Measurements from ENCODE around the gene SDHAF3. TPM values are rescaled to one million over a fixed set of nuclear protein-coding genes. Genes with fewer than 3 reads are reported as not detected.
"Not testable (repeated sequence)": the region's sequence is repeated elsewhere in the genome, so short reads cannot be mapped to it uniquely, and the experiment has no call there.

The SDHAF3 gene
- total RNA-seq: 10 to 100 TPM; 15.1 to 19.2 TPM

DNA sequence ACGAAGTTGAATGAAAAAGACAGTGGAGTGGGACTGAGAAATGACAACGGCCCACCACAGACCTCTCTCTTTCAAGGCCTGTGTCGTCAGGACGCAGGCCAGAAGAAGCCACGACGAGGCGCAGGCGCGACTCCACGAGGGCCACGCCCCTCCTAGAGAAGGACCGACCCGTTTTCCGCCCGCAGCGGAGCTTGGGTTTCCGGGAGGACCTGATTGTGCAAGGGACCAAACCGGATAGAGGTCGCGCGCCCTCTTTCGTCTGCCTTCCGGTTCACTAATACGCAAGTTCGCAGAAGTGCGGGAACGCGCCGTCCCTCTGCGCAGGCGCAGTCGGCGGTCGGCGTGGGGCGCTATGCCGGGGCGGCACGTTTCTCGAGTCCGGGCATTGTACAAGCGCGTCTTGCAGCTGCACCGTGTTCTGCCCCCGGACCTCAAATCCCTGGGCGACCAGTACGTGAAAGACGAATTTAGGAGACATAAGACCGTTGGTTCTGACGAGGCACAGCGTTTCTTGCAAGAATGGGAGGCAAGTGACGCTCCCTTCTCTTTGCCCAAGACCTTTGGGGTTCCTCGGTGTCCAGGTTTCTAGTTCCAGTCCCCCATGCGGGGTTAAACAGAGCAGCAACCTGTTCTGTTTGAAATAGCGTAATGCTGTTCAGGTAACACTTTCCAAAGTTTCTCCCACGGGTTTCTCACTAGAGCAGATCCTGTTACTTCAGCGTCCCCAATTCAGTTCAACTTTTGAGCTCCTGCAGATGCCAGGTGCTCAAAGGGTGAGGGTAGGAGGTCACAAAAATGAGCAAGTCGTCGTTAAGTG is at the start of gene SDHAF3:
Gene SDHAF3 (plus strand): TSS at position 327 of the 817 bp plus-strand sequence. CDS start 26 bp downstream, at position 353.
- Mint-ChIP-seq H3K27ac (peak within 1 kb of the TSS; percentile 98), H3K36me3 (ENCODE audit: low read depth) (peaks cover 21% of the 10 kb centered on the region), H3K27me3 (no peaks in the 10 kb centered on the region), H3K9me3 (peaks cover 15% of the 10 kb centered on the region), H3K4me3 (peak within 1 kb of the TSS; percentile 89), H3K4me1 (peaks cover 42% of the 10 kb centered on the region)
- ChIA-PET CTCF (interaction anchor here (0.8 to 1.9 kb wide), 6 partner anchors 8 to 55 kb away, joined by 3 to 8 read pairs (median 3); no protein-coding TSS in a partner anchor), POLR2A (no interaction called here)
- peak; percentile 98 for DNase-seq

DNA sequence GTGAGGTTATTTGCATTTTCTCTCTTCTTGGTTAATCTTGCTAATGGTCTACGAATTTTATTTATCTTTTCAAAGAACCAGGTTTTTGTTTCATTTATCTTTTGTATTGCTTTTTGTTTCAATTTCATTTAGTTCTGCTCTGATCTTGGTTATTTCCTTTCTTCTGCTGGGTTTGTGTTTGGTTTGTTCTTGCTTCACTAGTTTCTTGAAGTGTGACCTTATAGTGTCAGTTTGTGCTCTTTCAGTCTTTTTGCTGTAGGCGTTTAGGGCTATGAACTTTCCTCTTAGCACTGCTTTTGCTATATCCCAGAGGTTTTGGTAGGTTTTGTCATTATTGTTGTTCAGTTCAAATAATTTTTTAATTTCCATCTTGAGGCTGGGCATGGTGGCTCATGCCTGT is 45.5 kb upstream of the SDHAF3 start:
- H3K4me1 Mint-ChIP-seq; DNase-seq; H3K9me3 Mint-ChIP-seq; H3K27ac Mint-ChIP-seq; POLR2A ChIA-PET; CTCF ChIA-PET; H3K4me3 Mint-ChIP-seq; H3K36me3 Mint-ChIP-seq (ENCODE audit: low read depth): not testable (repeated sequence)
- peaks cover 38% of the 10 kb centered on the region for H3K27me3 Mint-ChIP-seq

DNA sequence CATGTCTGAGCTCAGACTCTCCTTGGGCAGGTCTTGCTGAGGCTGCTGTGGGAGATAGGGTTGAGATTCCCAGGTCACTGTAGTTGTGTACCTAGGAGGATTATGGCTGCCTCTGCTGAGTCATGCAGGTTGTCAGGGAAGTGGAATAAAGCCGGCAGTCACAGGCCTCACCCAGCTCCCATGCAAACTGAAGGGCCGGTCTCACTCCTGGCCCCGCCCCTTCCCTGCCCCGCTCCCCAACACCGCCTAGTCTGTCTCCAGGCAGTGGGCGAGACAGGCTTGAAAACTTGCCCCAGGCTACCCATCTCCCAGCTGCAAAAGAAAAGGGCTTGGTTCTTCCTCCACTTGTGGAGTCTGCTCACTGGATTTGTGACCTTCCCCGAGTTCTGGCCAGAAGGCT is 41.6 kb upstream of the SDHAF3 start:
- Mint-ChIP-seq H3K27me3 (peaks cover 27% of the 10 kb centered on the region), H3K9me3 (no peaks in the 10 kb centered on the region), H3K4me3 (no peak overlapping the region), H3K27ac (no peak overlapping the region), H3K36me3 (ENCODE audit: low read depth) (no peaks in the 10 kb centered on the region), H3K4me1 (peaks cover 2% of the 10 kb centered on the region)
- POLR2A ChIA-PET: no interaction called here
- CTCF ChIA-PET: interaction anchor here (1.1 kb wide), 1 partner anchor 69 kb away, joined by 3 read pairs; no protein-coding TSS in a partner anchor
- DNase-seq: no peak

DNA sequence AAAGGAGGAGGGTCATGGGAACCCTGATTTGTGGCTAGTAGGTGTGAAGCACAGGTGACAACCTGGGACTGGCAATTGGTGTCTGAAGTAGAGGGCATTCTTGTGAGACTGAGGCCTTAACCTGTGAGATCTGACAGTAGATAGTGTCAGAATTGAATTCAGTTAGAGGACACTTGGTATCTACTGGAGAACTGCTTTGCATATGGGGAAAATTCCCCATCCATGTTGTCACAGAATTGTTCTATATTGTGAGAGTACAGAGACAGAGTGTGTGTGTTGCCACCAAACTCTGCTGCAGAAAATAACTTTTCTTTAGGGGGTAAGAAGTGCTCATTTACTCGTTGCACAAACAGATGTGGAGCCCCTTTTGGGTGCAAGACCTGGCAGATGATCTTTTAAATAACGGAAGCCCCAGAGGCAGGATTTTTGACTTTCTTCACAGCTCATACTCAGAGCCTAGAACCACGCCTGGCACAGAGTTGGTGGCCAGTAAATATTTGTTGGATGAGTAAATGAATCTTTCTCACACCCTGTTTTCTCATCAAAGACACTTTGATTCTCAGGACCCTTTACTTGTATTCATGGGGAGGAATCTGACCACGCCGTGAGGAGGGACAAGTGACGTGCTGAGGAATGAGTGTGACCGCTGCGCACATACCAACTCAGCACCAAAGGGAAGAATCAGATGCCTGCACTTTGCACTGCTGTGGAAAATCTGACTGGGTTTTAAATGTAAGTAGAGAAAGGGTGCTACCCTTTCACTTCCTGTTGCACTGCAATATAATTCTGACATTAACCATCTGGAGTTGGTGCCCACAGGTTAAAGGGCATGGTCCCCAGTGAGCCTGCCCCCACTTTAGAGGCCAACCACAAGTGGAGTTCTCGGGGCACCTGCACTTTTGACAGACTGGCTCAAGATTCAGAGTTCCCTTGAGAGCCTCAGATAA is 39.2 kb upstream of the SDHAF3 start:
- no peak for DNase-seq
- H3K4me1 Mint-ChIP-seq: no peaks in the 10 kb centered on the region
- no peak overlapping the region for H3K4me3 Mint-ChIP-seq
- CTCF ChIA-PET: no interaction called here
- peaks cover 24% of the 10 kb centered on the region for H3K27me3 Mint-ChIP-seq
- no peak overlapping the region for H3K27ac Mint-ChIP-seq
- POLR2A ChIA-PET: no interaction called here
- no peaks in the 10 kb centered on the region for H3K36me3 Mint-ChIP-seq (ENCODE audit: low read depth)
- H3K9me3 Mint-ChIP-seq: no peaks in the 10 kb centered on the region

DNA sequence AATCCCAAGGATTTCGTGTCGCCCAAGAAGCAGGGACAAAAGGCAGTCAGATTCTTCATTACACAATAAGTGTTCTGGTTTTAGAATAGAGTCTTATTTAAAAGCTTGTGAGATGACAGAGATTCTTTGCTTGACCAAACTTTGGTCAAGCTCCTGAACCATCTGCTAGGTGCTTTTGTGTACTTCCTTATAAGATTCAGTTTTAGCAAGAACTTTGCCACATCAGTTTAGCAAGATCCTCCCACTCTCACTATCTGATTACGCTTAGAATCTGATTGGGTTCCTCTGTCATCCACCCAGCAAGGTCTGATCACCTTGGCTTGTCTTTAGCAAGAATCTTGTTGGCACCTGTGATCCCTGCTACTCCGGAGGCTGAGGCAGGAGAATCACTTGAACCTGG is 38.2 kb upstream of the SDHAF3 start:
- Mint-ChIP-seq H3K36me3 (ENCODE audit: low read depth) (no peaks in the 10 kb centered on the region), H3K4me3 (no peak overlapping the region), H3K9me3 (no peaks in the 10 kb centered on the region), H3K27ac (no peak overlapping the region), H3K27me3 (peaks cover 17% of the 10 kb centered on the region), H3K4me1 (no peaks in the 10 kb centered on the region)
- ChIA-PET POLR2A (no interaction called here), CTCF (interaction anchor here (0.6 kb wide), 1 partner anchor 320 kb away, joined by 3 read pairs; no protein-coding TSS in a partner anchor)
- DNase-seq: no peak

DNA sequence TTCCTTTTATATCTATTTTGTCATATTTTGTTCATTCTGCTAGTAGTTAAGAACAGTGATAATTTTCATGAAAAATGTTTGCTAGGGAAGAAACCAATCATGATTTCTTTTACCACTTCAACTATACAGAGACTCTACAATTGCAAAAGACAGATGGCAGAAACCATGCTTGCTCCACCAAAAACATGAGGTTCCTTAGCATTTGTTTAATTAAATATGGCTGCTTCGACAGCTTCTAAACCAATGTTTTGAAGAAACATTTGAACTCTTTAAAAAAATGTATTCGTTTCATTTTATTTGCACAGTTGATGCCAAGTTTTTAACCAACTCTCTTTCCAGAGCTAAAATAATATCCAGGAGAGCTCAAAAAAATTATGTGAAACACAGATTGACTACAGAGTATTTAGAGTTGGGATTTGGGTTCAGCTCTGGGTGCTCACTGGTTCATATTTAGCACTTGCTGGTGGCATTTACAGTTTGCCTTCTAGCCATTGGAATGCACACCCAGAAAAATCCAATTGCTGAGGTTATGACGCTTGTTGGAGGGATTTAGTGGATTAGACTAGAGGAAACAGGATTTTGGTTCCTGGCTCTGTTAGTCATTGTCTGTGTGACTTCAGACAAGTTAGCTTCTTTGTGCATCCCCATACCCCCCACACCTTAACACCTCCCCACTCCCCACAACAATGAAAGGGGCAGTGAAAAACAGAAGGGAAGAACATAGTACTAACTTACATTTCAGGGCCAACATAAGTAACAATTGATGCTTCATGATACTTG is 35.8 kb upstream of the SDHAF3 start:
- CTCF ChIA-PET: no interaction called here
- no peaks in the 10 kb centered on the region for H3K9me3 Mint-ChIP-seq
- POLR2A ChIA-PET: no interaction called here
- peaks cover 17% of the 10 kb centered on the region for H3K27me3 Mint-ChIP-seq
- H3K27ac Mint-ChIP-seq: no peak overlapping the region
- no peaks in the 10 kb centered on the region for H3K36me3 Mint-ChIP-seq (ENCODE audit: low read depth)
- H3K4me1 Mint-ChIP-seq: no peaks in the 10 kb centered on the region
- no peak overlapping the region for H3K4me3 Mint-ChIP-seq
- no peak for DNase-seq

DNA sequence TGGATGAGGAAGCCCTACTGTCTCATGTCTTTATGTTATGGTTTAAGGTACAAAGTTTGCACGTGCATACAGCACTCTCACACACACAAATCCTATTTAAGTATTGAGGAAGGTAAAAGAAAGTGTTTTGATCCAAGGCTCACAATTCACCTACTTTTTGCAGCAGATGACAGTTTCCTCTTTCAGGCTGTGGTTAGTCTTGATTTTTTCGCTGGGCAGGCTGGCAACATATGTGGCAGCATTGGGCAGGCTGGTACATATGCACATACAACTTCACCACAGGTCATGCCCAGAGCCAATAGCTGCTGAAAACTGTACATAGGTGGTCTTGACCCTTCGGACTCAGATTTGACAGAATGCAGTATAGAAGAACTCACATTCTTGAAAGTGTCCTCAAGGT is 29.1 kb upstream of the SDHAF3 start:
- H3K4me1 Mint-ChIP-seq: no peaks in the 10 kb centered on the region
- POLR2A ChIA-PET: no interaction called here
- no peaks in the 10 kb centered on the region for H3K36me3 Mint-ChIP-seq (ENCODE audit: low read depth)
- CTCF ChIA-PET: interaction anchor here (0.5 kb wide), 1 partner anchor 1132 kb away, joined by 3 read pairs; no protein-coding TSS in a partner anchor
- H3K27me3 Mint-ChIP-seq: peaks cover 27% of the 10 kb centered on the region
- H3K27ac Mint-ChIP-seq: no peak overlapping the region
- H3K9me3 Mint-ChIP-seq: no peaks in the 10 kb centered on the region
- no peak overlapping the region for H3K4me3 Mint-ChIP-seq
- DNase-seq: no peak

DNA sequence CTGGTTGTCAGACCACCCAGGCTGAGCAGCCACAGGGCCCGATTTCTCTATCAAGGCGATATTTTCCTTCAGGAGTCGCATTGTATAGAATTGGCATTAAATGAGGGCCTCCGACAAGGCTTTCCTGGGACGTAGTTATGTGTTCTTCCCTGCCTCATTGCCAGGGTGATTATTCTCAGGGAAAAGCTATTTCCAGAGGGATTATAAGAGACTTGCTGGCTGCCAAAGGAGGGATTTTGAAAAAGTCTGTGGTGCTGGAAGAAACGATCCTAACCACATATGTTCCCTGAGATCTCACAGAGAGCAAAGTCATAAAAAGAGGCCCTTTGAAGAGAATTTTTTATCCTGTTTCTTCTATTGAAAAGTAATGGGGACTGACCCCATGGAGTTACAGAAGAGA is 27.7 kb upstream of the SDHAF3 start:
- no peaks in the 10 kb centered on the region for H3K9me3 Mint-ChIP-seq
- peaks cover 27% of the 10 kb centered on the region for H3K27me3 Mint-ChIP-seq
- no peak for DNase-seq
- ChIA-PET CTCF (no interaction called here), POLR2A (no interaction called here)
- no peak overlapping the region for H3K4me3 Mint-ChIP-seq
- no peaks in the 10 kb centered on the region for H3K36me3 Mint-ChIP-seq (ENCODE audit: low read depth)
- no peaks in the 10 kb centered on the region for H3K4me1 Mint-ChIP-seq
- H3K27ac Mint-ChIP-seq: no peak overlapping the region

DNA sequence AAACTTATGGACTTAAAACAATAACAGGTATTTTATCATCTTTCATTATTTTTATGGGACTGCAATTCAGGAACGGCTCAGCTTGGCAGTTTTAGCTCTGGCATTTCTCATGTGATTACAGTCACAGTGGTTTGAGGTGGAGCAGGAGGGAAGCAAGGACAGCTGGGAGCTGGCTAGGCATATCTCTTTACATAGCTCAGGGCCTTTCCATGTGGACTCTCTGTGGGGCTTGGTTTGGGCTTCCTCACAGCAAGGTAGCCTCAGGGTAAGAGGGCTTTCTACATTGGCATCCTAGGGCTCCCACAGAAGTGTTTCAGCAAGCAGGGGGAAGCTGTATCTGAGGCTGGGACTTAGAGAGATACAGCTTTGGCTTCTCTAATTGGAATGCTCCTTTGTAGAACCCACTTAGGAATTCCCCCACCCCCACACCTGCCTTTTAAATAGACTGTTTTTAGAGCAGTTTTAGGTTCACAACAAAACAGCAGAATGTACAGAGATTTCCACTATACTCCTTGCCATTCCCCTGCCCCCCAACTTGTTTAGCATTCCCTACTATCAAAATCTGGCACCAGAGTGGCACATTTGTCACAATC is 26.6 kb upstream of the SDHAF3 start:
- H3K9me3 Mint-ChIP-seq: no peaks in the 10 kb centered on the region
- ChIA-PET CTCF (interaction anchor here (0.9 kb wide), 1 partner anchor 26 kb away, joined by 3 read pairs; no protein-coding TSS in a partner anchor), POLR2A (no interaction called here)
- peaks cover 27% of the 10 kb centered on the region for H3K27me3 Mint-ChIP-seq
- no peak for DNase-seq
- no peaks in the 10 kb centered on the region for H3K4me1 Mint-ChIP-seq
- H3K4me3 Mint-ChIP-seq: no peak overlapping the region
- no peak overlapping the region for H3K27ac Mint-ChIP-seq
- no peaks in the 10 kb centered on the region for H3K36me3 Mint-ChIP-seq (ENCODE audit: low read depth)

DNA sequence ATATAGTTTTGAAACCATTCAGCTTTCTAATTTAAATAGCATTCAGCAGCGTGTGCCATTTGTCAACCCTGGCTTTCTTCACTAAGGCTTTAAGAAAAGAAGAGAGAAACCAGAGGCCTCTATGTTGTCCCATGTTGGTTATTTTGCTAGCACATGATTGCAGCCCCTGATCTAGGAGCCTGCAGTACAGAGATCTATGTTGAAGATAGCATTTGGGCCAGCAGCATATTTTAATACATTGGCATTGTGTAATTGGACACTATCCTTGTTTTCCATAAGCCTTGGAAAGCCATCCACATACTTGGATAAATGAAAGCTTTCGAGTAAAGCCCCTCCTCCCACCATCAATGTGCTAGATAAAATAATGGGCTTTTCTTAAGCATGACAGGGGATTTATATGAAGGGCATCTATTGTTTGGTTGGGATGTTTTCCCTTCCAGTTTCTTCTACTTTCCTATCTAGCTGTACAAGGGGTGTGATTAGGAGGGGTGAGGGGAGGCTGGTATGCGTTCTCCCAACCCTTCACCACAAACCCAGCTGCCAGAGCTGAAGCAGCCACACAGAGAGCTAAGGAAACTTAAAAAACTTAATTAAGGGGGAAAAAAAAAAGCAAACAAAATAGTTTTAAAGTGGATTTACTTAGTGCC is 23.1 kb upstream of the SDHAF3 start:
- ChIA-PET CTCF (interaction anchor here (1.5 kb wide), 1 partner anchor 23 kb away, joined by 4 read pairs; the partner anchor contains the start of gene SDHAF3), POLR2A (no interaction called here)
- H3K36me3 Mint-ChIP-seq (ENCODE audit: low read depth): no peaks in the 10 kb centered on the region
- no peak for DNase-seq
- H3K9me3 Mint-ChIP-seq: no peaks in the 10 kb centered on the region
- H3K4me3 Mint-ChIP-seq: no peak overlapping the region
- no peaks in the 10 kb centered on the region for H3K4me1 Mint-ChIP-seq
- peaks cover 14% of the 10 kb centered on the region for H3K27me3 Mint-ChIP-seq
- no peak overlapping the region for H3K27ac Mint-ChIP-seq

DNA sequence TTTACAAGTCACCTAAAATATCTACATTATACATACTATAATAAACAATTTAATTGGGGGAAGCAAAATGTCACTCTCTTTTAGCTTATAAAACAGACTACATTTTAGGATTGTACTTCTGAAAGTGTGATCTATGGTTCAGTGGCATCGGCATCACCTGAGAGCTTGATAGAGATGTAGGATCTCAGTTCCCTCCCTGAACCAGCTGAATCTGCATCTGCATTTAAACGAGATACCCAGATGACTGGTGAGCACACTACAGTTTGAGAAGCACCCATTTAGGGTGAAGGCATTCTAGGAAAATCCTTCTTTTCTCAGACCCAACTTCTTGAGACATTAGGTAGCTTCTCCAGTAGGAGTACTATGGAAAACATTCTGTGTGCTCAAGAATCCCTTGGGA is 21.5 kb upstream of the SDHAF3 start:
- Mint-ChIP-seq H3K27me3 (peaks cover 15% of the 10 kb centered on the region), H3K36me3 (ENCODE audit: low read depth) (no peaks in the 10 kb centered on the region), H3K9me3 (no peaks in the 10 kb centered on the region), H3K4me3 (no peak overlapping the region), H3K4me1 (no peaks in the 10 kb centered on the region), H3K27ac (no peak overlapping the region)
- ChIA-PET CTCF (interaction anchor here (1.2 to 1.5 kb wide), 2 partner anchors 8 to 22 kb away, joined by 3 to 4 read pairs; partner anchors contain the start of gene SDHAF3), POLR2A (no interaction called here)
- no peak for DNase-seq

DNA sequence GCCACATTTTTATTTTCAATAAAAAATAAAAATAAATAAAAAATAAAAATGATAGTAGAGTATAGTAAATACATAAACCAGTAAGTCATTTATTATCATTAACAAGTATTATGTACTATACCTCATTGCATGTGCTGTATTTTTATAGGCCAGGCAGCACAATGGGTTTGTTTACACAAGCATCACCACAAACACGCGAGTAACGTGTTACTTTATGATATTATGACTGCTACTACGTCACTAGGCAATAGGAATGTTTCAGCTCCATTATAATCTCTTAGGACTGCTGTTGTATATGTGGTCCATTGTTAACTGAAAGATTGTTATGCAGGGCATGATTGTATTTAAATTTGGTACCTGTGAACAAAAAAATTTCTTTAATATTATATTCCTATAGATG is 20.8 kb upstream of the SDHAF3 start:
- CTCF ChIA-PET: no interaction called here
- H3K36me3 Mint-ChIP-seq (ENCODE audit: low read depth): no peaks in the 10 kb centered on the region
- no peak for DNase-seq
- no peak overlapping the region for H3K4me3 Mint-ChIP-seq
- H3K9me3 Mint-ChIP-seq: no peaks in the 10 kb centered on the region
- H3K4me1 Mint-ChIP-seq: no peaks in the 10 kb centered on the region
- POLR2A ChIA-PET: no interaction called here
- no peak overlapping the region for H3K27ac Mint-ChIP-seq
- H3K27me3 Mint-ChIP-seq: peaks cover 17% of the 10 kb centered on the region

All from activated CD4-positive, alpha-beta T cell treated with anti-CD3 and anti-CD28 coated beads, Interleukin-2, amount 10 ng/mL, durations not matched to agents 7 days and 5 days (primary cell).